B cell (primary cell): ENCODE results near the gene SLC16A7. TPM values are rescaled to one million over a fixed set of nuclear protein-coding genes. Genes with fewer than 3 reads are reported as not detected.

Source experiments
- ATAC-seq: fragments of 200-7000 bp; cut with Tn5 transposase; one replicate; pipeline ENCODE4 v1.10.0; 2021; ENCODE audit warnings: low read depth, mild to moderate bottlenecking, moderate number of reproducible peaks, moderate library complexity
- CTCF ChIA-PET: fragments of 350-600 bp; sonication (Branson Sonifier 250); formaldehyde crosslinking; loops from one replicate; lab custom pipeline; 2021; ENCODE audit warnings: antibody characterized with exemption, inconsistent platforms; lab: Charles Lee
- POLR2A ChIA-PET: fragments of 350-600 bp; sonication (Branson Sonifier 250); formaldehyde crosslinking; loops from one replicate; lab custom pipeline; 2021; ENCODE audit warnings: antibody characterized with exemption; lab: Charles Lee
- DNase-seq: peaks from one replicate; pipeline ENCODE4 v3.0.0; 2013
- H2AFZ ChIP-seq: 2 replicates; pipeline ENCODE4 v1.6.1; 2012; ENCODE audit warnings: mild to moderate bottlenecking, low read depth, low read length; ENCODE audit not compliant: insufficient read depth, poor library complexity, severe bottlenecking
- H3K27ac ChIP-seq, 2 donors: 1 replicate in 1 of 2; 2 replicates in 1 of 2; pipeline ENCODE4 v1.5.1; 2012 to 2013; ENCODE audit warnings: low read length in 2 of 2, mild to moderate bottlenecking in 2 of 2, moderate library complexity in 1 of 2
- H3K27me3 ChIP-seq, 4 experiments: fragments of 200-600 bp in 1 of 4; sonication (generic) in 1 of 4; replicated peaks in 1 of 4; 1 replicate in 2 of 4; 2 replicates in 2 of 4; pipeline versions ENCODE4 v1.6.1 to v1.7.0; 2013 to 2016; ENCODE audit warnings: low read length in 3 of 4, mild to moderate bottlenecking in 2 of 4, mixed read lengths in 1 of 4, moderate library complexity in 1 of 4; ENCODE audit not compliant: insufficient read depth in 4 of 4, control insufficient read depth in 3 of 4; ENCODE audit errors: control extremely low read depth in 1 of 4
- H3K36me3 ChIP-seq, 2 experiments: replicated peaks in 1 of 2; 1 replicate in 1 of 2; 2 replicates in 1 of 2; pipeline versions ENCODE4 v1.6.1 to v1.7.1; 2013; ENCODE audit warnings: low read length in 1 of 2; ENCODE audit not compliant: insufficient read depth in 2 of 2, control insufficient read depth in 1 of 2; ENCODE audit errors: control extremely low read depth in 1 of 2, extremely low read depth in 1 of 2
- H3K4me1 ChIP-seq, 2 donors: fragments of 200-600 bp in 1 of 2; sonication (generic) in 1 of 2; 1 replicate in 1 of 2; 2 replicates in 1 of 2; pipeline versions ENCODE4 v1.5.1 to v1.6.1; 2013 to 2017; ENCODE audit warnings: low read length in 2 of 2; ENCODE audit not compliant: control insufficient read depth in 2 of 2, insufficient read depth in 2 of 2
- H3K4me2 ChIP-seq: replicated peaks from 2 replicates; pipeline ENCODE3; 2012; ENCODE audit warnings: mild to moderate bottlenecking, low read depth, low read length; ENCODE audit not compliant: poor library complexity, severe bottlenecking
- H3K4me3 ChIP-seq, 5 experiments: fragments of 200-600 bp in 1 of 5; sonication (generic) in 1 of 5; 1 replicate in 3 of 5; 2 replicates in 2 of 5; pipeline versions ENCODE4 v1.5.1 to v1.7.0; 2011 to 2016; ENCODE audit warnings: low read length in 4 of 5, mild to moderate bottlenecking in 4 of 5, low read depth in 2 of 5, control low read depth in 1 of 5, moderate library complexity in 1 of 5; ENCODE audit not compliant: insufficient read depth in 1 of 5; ENCODE audit errors: control extremely low read depth in 1 of 5, extremely low read depth in 1 of 5
- H3K79me2 ChIP-seq: fragments of 200-600 bp; sonication (generic); one replicate; pipeline ENCODE4 v1.6.0; 2016; ENCODE audit warnings: low read length; ENCODE audit not compliant: control insufficient read depth, insufficient read depth
- H3K9ac ChIP-seq: fragments of 200-600 bp; sonication (generic); 2 replicates; pipeline ENCODE4 v1.6.1; 2017; ENCODE audit warnings: mild to moderate bottlenecking, low read length, moderate library complexity
- H3K9me3 ChIP-seq, 3 donors: one replicate each; pipeline versions ENCODE4 v1.6.1 to v1.7.1; 2013; ENCODE audit warnings: low read length in 2 of 3; ENCODE audit not compliant: control insufficient read depth in 2 of 3, insufficient read depth in 1 of 3; ENCODE audit errors: control extremely low read depth in 1 of 3
- H4K20me1 ChIP-seq: 2 replicates; pipeline ENCODE4 v1.6.0; 2012; ENCODE audit warnings: mild to moderate bottlenecking, low read length; ENCODE audit not compliant: insufficient read depth, control insufficient read depth, poor library complexity, severe bottlenecking
- H3K27ac Mint-ChIP-seq: one replicate; pipeline ENCODE4 v1.8.0; 2021; ENCODE audit warnings: mixed read lengths
- H3K27me3 Mint-ChIP-seq: one replicate; pipeline ENCODE4 v1.8.0; 2021; ENCODE audit warnings: mixed read lengths
- H3K4me1 Mint-ChIP-seq: one replicate; pipeline ENCODE4 v1.8.0; 2021; ENCODE audit warnings: mixed read lengths
- H3K4me3 Mint-ChIP-seq: one replicate; pipeline ENCODE4 v1.8.0; 2021; ENCODE audit warnings: mixed read lengths
- H3K9me3 Mint-ChIP-seq: one replicate; pipeline ENCODE4 v1.8.0; 2022; ENCODE audit warnings: mixed read lengths; ENCODE audit not compliant: insufficient read depth
- EZH2 ChIP-seq: IDR thresholded peaks from 2 replicates; pipeline ENCODE4 v1.6.1; 2012; ENCODE audit warnings: borderline replicate concordance, low read depth, mild to moderate bottlenecking, moderate library complexity, low read length; ENCODE audit not compliant: insufficient read depth, poor library complexity, severe bottlenecking
- WGBS: methylation state at CpG from one replicate; pipeline ENCODE4 v1.1.5; 2013; ENCODE audit warnings: missing lambda C conversion rate; ENCODE audit not compliant: insufficient coverage; 5-methylcytosine and 5-hydroxymethylcytosine counted together
- intact Hi-C: fragments of 100-400 bp; cut with micrococcal nuclease; formaldehyde crosslinking; loops from one replicate; pipeline ENCODE4 v1.10.0; 2022
- polyA plus RNA-seq: library from polyadenylated mRNA; depleted of rRNA; stranded (reverse); fragments of >200 nt; gene quantifications from 2 replicates; pipeline ENCODE4 v1.2.3, GENCODE V29; 2012
- total RNA-seq, 2 donors: library from RNA; stranded (reverse); fragments of 120-200 nt in 1 of 2; gene quantifications; 1 replicate in 1 of 2; 2 replicates in 1 of 2; pipeline versions ENCODE4 v1.2.3 to v1.2.4, GENCODE V29; 2013 to 2022
- TF ChIP-seq, protein P1 (sequence below): fragments of 200-600 bp; IDR thresholded peaks from one replicate; pipeline ENCODE4 v1.8.0; 2022; ENCODE audit warnings: antibody characterized with exemption, mild to moderate bottlenecking

Gene SLC16A7
- total and polyA plus RNA-seq, 2 donors (not counting 1 experiment from before 2014, with no cell fraction given) = 11.6 to 32.7 TPM

- no peaks in the 10 kb centered on the region for H3K79me2 ChIP-seq
- no peak overlapping the region for H3K9ac ChIP-seq
- Mint-ChIP-seq H3K27ac (no peak overlapping the region), H3K27me3 (no peaks in the 10 kb centered on the region), H3K4me1 (peaks cover 7% of the 10 kb centered on the region), H3K9me3 (peaks cover 11% of the 10 kb centered on the region), H3K4me3 (no peak overlapping the region)
- TF ChIP-seq EZH2 = no peak
- TF ChIP-seq, protein P1, sequence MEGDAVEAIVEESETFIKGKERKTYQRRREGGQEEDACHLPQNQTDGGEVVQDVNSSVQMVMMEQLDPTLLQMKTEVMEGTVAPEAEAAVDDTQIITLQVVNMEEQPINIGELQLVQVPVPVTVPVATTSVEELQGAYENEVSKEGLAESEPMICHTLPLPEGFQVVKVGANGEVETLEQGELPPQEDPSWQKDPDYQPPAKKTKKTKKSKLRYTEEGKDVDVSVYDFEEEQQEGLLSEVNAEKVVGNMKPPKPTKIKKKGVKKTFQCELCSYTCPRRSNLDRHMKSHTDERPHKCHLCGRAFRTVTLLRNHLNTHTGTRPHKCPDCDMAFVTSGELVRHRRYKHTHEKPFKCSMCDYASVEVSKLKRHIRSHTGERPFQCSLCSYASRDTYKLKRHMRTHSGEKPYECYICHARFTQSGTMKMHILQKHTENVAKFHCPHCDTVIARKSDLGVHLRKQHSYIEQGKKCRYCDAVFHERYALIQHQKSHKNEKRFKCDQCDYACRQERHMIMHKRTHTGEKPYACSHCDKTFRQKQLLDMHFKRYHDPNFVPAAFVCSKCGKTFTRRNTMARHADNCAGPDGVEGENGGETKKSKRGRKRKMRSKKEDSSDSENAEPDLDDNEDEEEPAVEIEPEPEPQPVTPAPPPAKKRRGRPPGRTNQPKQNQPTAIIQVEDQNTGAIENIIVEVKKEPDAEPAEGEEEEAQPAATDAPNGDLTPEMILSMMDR = no peak
- peaks cover 3 to 12% (median 8%) of the 10 kb centered on the region in 3 donors for H3K9me3 ChIP-seq
- ChIA-PET POLR2A (no interaction called here), CTCF (no interaction called here)
- no peaks in the 10 kb centered on the region for H3K27me3 ChIP-seq
- 67% methylated on average over 1 of the region's 2 CpGs for WGBS
- H4K20me1 ChIP-seq = peaks cover 11% of the 10 kb centered on the region
- no peak for ATAC-seq
- peaks cover 0 to 3% of the 10 kb centered on the region in 2 experiments for H3K36me3 ChIP-seq
- no peaks in the 10 kb centered on the region for H3K4me1 ChIP-seq
- no peak for DNase-seq
- H2AFZ ChIP-seq = no peak overlapping the region
- no peak overlapping the region for H3K27ac ChIP-seq
- H3K4me2 ChIP-seq = no peak overlapping the region
- intact Hi-C loops = no loop called here
- no peak overlapping the region for H3K4me3 ChIP-seq
Measured at GRCh38 chr12:59668674-59669073, 72.8 kb downstream of the SLC16A7 start.

DNA sequence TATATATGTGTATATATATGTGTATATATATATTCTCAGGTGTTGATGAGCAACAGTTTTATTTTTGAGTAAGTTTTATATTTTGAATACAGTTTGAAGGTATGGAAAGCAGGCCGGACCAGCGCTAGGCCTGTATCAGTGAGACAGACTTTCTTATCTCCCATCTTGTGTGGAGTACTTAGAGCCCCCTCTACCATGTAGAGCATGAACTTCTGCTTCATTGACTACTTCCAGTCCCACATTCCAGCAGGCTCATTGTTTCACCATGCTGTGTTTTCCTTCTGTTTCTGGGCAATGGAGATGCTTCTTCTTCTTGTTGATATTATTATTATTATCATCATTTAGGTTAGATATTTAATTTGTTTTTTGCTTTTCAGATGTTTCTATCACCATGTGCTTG is 76.4 kb downstream of the SLC16A7 start:
- Mint-ChIP-seq H3K9me3 (peaks cover 2% of the 10 kb centered on the region), H3K4me3 (no peak overlapping the region), H3K27me3 (no peaks in the 10 kb centered on the region), H3K4me1 (peaks cover 11% of the 10 kb centered on the region), H3K27ac (no peak overlapping the region)
- Histone ChIP-seq H3K36me3 (peaks cover 3 to 7% of the 10 kb centered on the region in 2 experiments), H3K4me1 (no peaks in the 10 kb centered on the region), H2AFZ (no peak overlapping the region), H4K20me1 (peaks cover 11% of the 10 kb centered on the region), H3K27ac (no peak overlapping the region), H3K4me2 (no peak overlapping the region), H3K9me3 (peaks cover 3 to 8% (median 6%) of the 10 kb centered on the region in 3 donors), H3K79me2 (peaks cover 4% of the 10 kb centered on the region), H3K9ac (no peak overlapping the region), H3K4me3 (no peak overlapping the region), H3K27me3 (no peaks in the 10 kb centered on the region)
- POLR2A ChIA-PET = no interaction called here
- no CpG with 5 or more reads among the region's 2 CpGs for WGBS
- CTCF ChIA-PET = no interaction called here
- intact Hi-C loops = no loop called here
- TF ChIP-seq, protein P1 = no peak
- TF ChIP-seq EZH2 = no peak
- no peak for DNase-seq
- no peak for ATAC-seq
